ENCODE measurements around the gene TTC39A. TPM values are rescaled to one million over a fixed set of nuclear protein-coding genes. Genes with fewer than 3 reads are reported as not detected.

TTC39A gene
- total and polyA plus RNA-seq, 2 donors: 1.1 to 2.8 TPM

DNA sequence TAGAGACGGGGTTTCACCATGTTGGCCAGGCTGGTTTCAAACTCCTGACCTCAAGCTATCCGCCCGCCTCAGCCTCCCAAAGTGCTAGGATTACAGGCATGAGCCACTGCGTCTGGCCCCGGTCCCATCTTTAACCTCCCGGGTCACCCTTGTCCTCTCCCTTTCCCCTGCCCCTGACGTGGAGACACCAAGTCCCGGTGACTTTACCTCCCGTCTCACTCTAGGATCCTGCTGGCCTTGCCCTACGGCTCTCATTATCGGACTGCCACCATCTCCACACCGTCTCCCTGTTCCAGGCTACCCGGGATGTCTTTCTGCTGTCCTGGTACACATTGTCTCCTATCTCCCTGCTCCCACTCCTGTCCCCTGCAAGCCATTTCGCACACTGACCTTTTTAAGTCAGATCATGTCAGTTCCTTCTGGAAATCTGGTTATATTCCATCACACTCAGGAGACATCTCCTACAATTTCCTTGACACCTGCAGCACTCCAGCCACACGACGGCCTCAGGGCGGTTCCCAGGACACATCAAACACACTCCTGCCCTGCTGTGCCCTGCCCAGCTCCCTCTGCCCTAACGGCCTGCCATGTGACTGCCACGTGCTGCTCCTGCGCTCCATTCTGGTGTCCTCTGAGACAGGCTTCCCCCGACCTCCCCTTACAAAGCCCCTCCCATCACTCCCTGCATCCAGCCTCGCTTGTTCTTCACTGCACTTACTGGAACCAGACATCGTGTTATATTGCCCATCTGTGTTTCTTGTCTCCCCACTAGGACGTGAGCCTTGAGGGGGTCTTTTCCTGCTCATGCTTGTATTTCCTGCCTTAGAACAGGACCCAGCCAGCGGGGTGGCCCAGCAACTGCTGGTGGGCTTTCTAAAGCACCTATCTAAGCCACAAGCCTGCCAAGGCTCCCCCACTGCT is 32.7 kb downstream of the TTC39A start:
- no peak for DNase-seq (ENCODE audit: low read depth in 6 of 9, low spot score in 9 of 9)
- H3K4me3 ChIP-seq (ENCODE audit: low read length in 2 of 2): no peak overlapping the region

DNA sequence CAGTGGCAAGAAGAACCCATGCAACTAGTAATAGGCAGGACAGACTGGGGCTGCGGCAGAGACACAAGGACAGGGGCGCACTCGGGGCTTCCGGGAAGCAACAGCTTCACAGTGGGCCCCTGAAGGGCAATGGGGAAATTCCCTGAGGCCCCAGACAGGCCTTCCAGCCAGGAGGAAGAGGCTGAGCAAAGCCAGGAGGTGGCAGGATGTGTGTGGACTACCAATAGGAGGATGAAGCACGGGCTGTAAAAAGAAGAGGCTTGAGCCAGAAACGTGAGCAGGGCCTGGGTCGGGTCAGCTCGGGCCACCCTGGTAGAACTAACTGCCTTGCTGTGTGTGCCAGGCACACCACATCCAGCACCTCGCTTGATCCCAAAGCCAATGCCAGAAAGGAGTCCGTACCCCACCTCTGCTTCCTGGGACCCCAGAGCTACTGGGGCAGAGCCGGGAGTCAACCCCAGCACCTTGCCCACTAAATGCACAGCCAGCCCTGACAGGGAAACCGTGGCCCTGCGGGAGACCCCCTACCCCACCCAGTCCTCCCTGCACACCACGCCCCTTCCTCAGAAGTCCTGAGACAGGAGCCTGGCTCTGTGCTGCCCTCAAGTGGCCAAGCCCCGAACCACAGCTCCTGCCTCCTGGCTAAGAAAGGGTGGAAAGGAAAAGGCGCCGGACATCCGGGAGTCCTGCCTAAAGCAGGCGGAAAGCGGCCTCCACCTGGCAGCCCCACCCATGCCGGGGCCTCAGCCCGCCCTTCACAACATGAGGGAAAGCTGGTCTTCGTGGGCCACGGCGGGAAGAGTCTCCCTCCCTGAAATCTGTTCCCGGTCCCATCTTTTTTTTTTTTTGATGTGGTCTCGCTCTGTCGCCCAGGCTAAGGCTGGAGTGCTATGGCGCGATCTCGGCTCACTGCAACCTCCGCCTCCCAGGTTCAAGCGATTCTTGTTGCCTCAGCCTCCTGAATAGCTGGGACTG is 33.7 kb downstream of the TTC39A start:
- Histone ChIP-seq H3K4me3 (ENCODE audit: low read length in 2 of 2) (peak overlapping the region; percentile 18 to 22), H3K27ac (ENCODE audit: low read depth in 1 of 2, low read length in 1 of 2) (no peak overlapping the region), H3K36me3 (ENCODE audit: control insufficient read depth in 2 of 2, insufficient read depth in 2 of 2, low read length in 1 of 2) (no peaks in the 10 kb centered on the region), H3K4me1 (ENCODE audit: control insufficient read depth in 2 of 2, insufficient read depth in 2 of 2, low read length in 2 of 2) (peaks cover 0 to 15% of the 10 kb centered on the region in 2 donors), H3K9me3 (ENCODE audit: control insufficient read depth in 2 of 2, insufficient read depth in 1 of 2, low read length in 1 of 2) (peaks cover 0 to 8% of the 10 kb centered on the region in 2 donors), H3K27me3 (ENCODE audit: control insufficient read depth in 2 of 2, insufficient read depth in 1 of 2, low read length in 1 of 2) (no peaks in the 10 kb centered on the region)
- DNase-seq (ENCODE audit: low read depth in 6 of 9, low spot score in 9 of 9): peak; percentile 33 to 77 (median 54)
- 28% methylated on average over 33 of the region's 33 CpGs for WGBS

More for the DNA sequence above, 32.7 kb downstream of the TTC39A start:
- Histone ChIP-seq H3K9me3 (ENCODE audit: control insufficient read depth in 2 of 2, insufficient read depth in 1 of 2, low read length in 1 of 2) (peaks cover 0 to 8% of the 10 kb centered on the region in 2 donors), H3K36me3 (ENCODE audit: control insufficient read depth in 2 of 2, insufficient read depth in 2 of 2, low read length in 1 of 2) (no peaks in the 10 kb centered on the region), H3K27me3 (ENCODE audit: control insufficient read depth in 2 of 2, insufficient read depth in 1 of 2, low read length in 1 of 2) (no peaks in the 10 kb centered on the region), H3K4me1 (ENCODE audit: control insufficient read depth in 2 of 2, insufficient read depth in 2 of 2, low read length in 2 of 2) (peaks cover 0 to 15% of the 10 kb centered on the region in 2 donors), H3K27ac (ENCODE audit: low read depth in 1 of 2, low read length in 1 of 2) (no peak overlapping the region)
- 92% methylated on average over 25 of the region's 25 CpGs for WGBS

DNA sequence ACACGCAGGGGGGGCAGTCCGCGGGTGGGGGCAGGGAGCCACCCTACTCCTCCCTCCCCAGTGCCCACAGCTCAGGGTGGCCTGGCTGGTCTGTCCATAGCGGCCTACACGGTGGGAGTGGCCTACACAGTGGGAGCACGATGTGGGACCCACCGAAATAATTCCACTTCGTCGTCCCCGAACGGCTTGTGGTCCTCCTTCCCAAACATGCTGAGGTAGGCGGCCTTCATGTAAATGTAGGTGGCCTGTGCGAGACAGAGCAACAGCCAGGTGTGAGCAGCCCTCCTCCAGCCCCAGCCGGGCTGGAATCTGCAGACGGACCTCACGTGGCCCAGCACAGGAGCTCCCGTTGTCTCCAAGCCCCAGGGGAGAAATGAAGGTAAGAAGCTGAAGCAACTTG is 34.4 kb downstream of the TTC39A start:
- Histone ChIP-seq H3K27me3 (ENCODE audit: control insufficient read depth in 2 of 2, insufficient read depth in 1 of 2, low read length in 1 of 2) (no peaks in the 10 kb centered on the region), H3K27ac (ENCODE audit: low read depth in 1 of 2, low read length in 1 of 2) (no peak overlapping the region), H3K9me3 (ENCODE audit: control insufficient read depth in 2 of 2, insufficient read depth in 1 of 2, low read length in 1 of 2) (peaks cover 0 to 8% of the 10 kb centered on the region in 2 donors), H3K4me3 (ENCODE audit: low read length in 2 of 2) (no peak overlapping the region), H3K36me3 (ENCODE audit: control insufficient read depth in 2 of 2, insufficient read depth in 2 of 2, low read length in 1 of 2) (no peaks in the 10 kb centered on the region), H3K4me1 (ENCODE audit: control insufficient read depth in 2 of 2, insufficient read depth in 2 of 2, low read length in 2 of 2) (peaks cover 0 to 15% of the 10 kb centered on the region in 2 donors)
- WGBS: 96% methylated on average over 17 of the region's 17 CpGs
- no peak for DNase-seq (ENCODE audit: low read depth in 6 of 9, low spot score in 9 of 9)

DNA sequence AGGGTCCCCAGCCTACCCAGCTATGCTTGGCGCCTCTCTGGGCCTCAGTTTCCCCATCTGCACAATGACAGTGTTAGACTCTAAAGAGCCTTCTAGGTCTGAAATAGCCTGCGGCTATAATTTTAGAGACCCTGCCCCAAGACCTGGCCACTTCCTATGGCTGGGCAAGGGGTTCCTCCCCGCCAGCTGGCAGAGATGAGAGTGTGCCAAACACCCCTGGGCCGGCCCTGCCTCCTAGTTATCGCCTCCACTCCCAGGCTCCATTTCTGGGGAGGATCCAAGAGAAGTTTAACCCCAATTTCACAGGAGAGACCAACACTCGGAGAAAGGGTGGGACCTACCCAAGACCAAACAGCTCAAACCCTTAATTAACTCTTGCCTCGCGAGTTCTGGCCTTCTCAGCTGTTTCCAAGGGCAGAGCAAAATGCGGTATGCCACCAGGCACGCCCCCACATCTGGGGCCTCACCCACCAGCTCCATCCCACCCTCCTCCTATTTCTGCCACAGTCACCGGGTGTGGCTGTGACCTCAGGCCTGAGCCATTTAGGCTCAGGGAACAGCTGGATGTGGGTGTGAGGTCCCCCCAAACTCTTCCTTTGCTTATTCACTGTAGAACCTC is 35.7 kb downstream of the TTC39A start:
- Histone ChIP-seq H3K27me3 (ENCODE audit: control insufficient read depth in 2 of 2, insufficient read depth in 1 of 2, low read length in 1 of 2) (no peaks in the 10 kb centered on the region), H3K27ac (ENCODE audit: low read depth in 1 of 2, low read length in 1 of 2) (no peak overlapping the region), H3K9me3 (ENCODE audit: control insufficient read depth in 2 of 2, insufficient read depth in 1 of 2, low read length in 1 of 2) (peaks cover 0 to 8% of the 10 kb centered on the region in 2 donors), H3K4me1 (ENCODE audit: control insufficient read depth in 2 of 2, insufficient read depth in 2 of 2, low read length in 2 of 2) (peaks cover 0 to 15% of the 10 kb centered on the region in 2 donors), H3K36me3 (ENCODE audit: control insufficient read depth in 2 of 2, insufficient read depth in 2 of 2, low read length in 1 of 2) (no peaks in the 10 kb centered on the region), H3K4me3 (ENCODE audit: low read length in 2 of 2) (no peak overlapping the region)
- DNase-seq (ENCODE audit: low read depth in 6 of 9, low spot score in 9 of 9): no peak
- 53% methylated on average over 11 of the region's 11 CpGs for WGBS

DNA sequence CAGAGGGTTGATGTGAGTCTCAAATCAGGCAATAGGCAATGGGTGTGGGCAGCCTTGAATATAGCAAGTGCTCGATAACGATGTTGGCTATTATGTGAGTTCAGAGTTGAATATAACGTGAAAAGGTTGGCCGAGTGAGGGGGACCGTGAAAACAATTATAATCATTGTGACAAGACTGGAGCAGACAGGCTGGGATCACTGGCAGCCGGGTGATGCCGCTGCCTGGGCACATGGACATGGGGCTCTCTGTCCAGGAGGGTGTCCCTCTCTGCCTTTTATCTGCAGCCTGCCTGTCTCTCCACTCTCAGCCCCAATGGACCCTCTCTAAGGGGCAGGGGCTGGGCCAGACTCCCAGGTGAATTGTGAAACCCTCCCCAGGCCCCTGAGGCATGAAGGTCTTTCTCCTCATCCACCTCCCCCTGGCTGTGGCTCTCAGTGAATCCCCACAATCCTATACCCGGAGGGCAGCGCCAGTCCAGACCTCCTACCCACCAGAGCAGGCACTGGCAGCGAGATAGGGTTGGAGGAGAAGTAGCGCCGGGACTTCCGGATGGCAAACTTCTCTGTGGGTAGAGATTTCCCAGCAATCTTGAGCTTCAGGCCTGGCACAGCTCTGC is 36.4 kb downstream of the TTC39A start:
- Histone ChIP-seq H3K9me3 (ENCODE audit: control insufficient read depth in 2 of 2, insufficient read depth in 1 of 2, low read length in 1 of 2) (peaks cover 0 to 4% of the 10 kb centered on the region in 2 donors), H3K4me3 (ENCODE audit: low read length in 2 of 2) (no peak overlapping the region), H3K27me3 (ENCODE audit: control insufficient read depth in 2 of 2, insufficient read depth in 1 of 2, low read length in 1 of 2) (no peaks in the 10 kb centered on the region), H3K36me3 (ENCODE audit: control insufficient read depth in 2 of 2, insufficient read depth in 2 of 2, low read length in 1 of 2) (no peaks in the 10 kb centered on the region), H3K27ac (ENCODE audit: low read depth in 1 of 2, low read length in 1 of 2) (no peak overlapping the region), H3K4me1 (ENCODE audit: control insufficient read depth in 2 of 2, insufficient read depth in 2 of 2, low read length in 2 of 2) (peaks cover 0 to 15% of the 10 kb centered on the region in 2 donors)
- no peak for DNase-seq (ENCODE audit: low read depth in 6 of 9, low spot score in 9 of 9)
- WGBS: 97% methylated on average over 13 of the region's 13 CpGs

DNA sequence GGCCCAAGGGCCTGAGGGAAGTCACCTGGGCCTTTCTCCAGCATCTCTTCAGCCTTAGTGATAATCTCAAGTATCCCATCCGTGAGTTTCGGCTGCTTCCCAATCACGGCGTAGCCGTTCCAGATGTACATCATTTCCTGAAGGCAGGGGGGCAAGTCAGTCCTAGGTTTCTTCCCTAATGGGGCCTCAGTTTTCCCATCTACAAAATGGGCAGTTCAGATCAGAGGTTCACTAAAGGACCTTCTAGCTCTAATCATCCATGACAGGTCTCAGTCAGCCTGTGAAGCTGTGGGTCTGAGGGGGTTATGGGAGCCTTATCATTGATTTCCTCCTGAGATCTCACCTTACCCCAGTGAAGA is 39.9 kb downstream of the TTC39A start:
- no peaks in the 10 kb centered on the region for H3K27me3 ChIP-seq (ENCODE audit: control insufficient read depth in 2 of 2, insufficient read depth in 1 of 2, low read length in 1 of 2)
- DNase-seq (ENCODE audit: low read depth in 6 of 9, low spot score in 9 of 9): no peak
- peaks cover 0 to 5% of the 10 kb centered on the region in 2 donors for H3K4me1 ChIP-seq (ENCODE audit: control insufficient read depth in 2 of 2, insufficient read depth in 2 of 2, low read length in 2 of 2)
- no peak overlapping the region for H3K4me3 ChIP-seq (ENCODE audit: low read length in 2 of 2)
- no peaks in the 10 kb centered on the region for H3K9me3 ChIP-seq (ENCODE audit: control insufficient read depth in 2 of 2, insufficient read depth in 1 of 2, low read length in 1 of 2)
- no peak overlapping the region for H3K27ac ChIP-seq (ENCODE audit: low read depth in 1 of 2, low read length in 1 of 2)
- H3K36me3 ChIP-seq (ENCODE audit: control insufficient read depth in 2 of 2, insufficient read depth in 2 of 2, low read length in 1 of 2): no peaks in the 10 kb centered on the region
- WGBS: 96% methylated on average over 5 of the region's 5 CpGs

DNA sequence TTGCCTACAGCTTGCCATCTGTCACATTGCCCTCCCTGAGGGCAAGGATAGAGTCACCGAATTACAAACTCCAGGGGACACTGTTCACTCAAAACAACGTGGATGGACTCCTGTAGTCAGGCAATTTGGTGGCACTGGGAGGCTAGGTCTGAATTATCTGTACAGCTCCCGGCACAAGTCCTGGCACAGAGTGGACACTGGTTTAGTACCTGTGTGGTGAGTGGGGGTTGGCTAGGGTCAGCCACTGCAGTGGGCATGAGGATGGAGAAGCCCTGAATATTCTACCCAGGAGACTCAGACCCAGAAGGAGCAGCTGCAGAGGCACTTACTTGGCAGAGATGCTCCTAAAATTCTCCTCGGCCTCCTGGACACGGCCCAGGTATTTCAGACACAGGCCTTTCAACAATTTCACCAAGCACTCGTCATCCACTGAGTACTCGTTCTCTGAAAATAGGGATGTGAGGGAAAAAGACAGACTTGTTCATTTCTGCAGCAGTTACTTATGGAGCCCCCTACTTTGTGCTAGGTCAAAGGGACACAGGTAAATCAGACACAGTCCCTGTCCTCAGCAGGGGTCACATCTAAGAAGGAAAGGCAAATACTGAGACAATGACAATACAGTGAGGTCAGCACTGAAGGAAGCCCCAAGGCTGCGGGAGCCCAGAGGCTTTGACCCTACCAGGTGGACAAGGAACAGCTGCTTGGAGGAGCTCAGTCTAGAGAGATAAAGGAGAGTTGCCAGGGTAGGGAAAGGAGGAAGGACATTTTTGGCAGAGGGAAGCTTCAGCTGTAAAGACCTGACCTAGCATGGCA is 40.5 kb downstream of the TTC39A start:
- DNase-seq (ENCODE audit: low read depth in 6 of 9, low spot score in 9 of 9): no peak
- Histone ChIP-seq H3K27ac (ENCODE audit: low read depth in 1 of 2, low read length in 1 of 2) (no peak overlapping the region), H3K27me3 (ENCODE audit: control insufficient read depth in 2 of 2, insufficient read depth in 1 of 2, low read length in 1 of 2) (no peaks in the 10 kb centered on the region), H3K36me3 (ENCODE audit: control insufficient read depth in 2 of 2, insufficient read depth in 2 of 2, low read length in 1 of 2) (no peaks in the 10 kb centered on the region), H3K4me1 (ENCODE audit: control insufficient read depth in 2 of 2, insufficient read depth in 2 of 2, low read length in 2 of 2) (peaks cover 0 to 4% of the 10 kb centered on the region in 2 donors), H3K9me3 (ENCODE audit: control insufficient read depth in 2 of 2, insufficient read depth in 1 of 2, low read length in 1 of 2) (no peaks in the 10 kb centered on the region), H3K4me3 (ENCODE audit: low read length in 2 of 2) (no peak overlapping the region)
- 97% methylated on average over 8 of the region's 8 CpGs for WGBS

DNA sequence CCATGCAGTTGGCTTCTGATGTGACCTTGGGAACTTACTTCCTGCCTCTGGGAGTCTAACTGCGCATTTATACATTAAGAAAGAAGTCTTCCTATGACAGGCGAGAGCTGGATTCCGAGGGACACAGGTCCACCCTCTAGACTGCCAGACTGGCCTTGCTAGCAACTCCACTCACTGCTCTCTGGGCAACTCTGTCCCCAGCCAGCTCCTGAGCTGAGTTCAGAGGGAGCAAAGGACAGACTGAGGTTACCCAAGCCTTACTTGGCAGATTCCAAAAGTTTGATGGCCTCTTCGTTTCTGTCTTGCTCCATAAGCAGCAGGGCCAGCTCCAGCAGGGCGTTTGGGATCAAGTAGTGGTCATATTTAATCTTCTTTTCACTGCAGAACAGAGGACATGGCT is 41.8 kb downstream of the TTC39A start:
- H3K4me3 ChIP-seq (ENCODE audit: low read length in 2 of 2): no peak overlapping the region
- H3K4me1 ChIP-seq (ENCODE audit: control insufficient read depth in 2 of 2, insufficient read depth in 2 of 2, low read length in 2 of 2): no peaks in the 10 kb centered on the region
- H3K27ac ChIP-seq (ENCODE audit: low read depth in 1 of 2, low read length in 1 of 2): no peak overlapping the region
- DNase-seq (ENCODE audit: low read depth in 6 of 9, low spot score in 9 of 9): no peak
- 94% methylated on average over 5 of the region's 5 CpGs for WGBS
- no peaks in the 10 kb centered on the region for H3K36me3 ChIP-seq (ENCODE audit: control insufficient read depth in 2 of 2, insufficient read depth in 2 of 2, low read length in 1 of 2)
- H3K9me3 ChIP-seq (ENCODE audit: control insufficient read depth in 2 of 2, insufficient read depth in 1 of 2, low read length in 1 of 2): no peaks in the 10 kb centered on the region
- no peaks in the 10 kb centered on the region for H3K27me3 ChIP-seq (ENCODE audit: control insufficient read depth in 2 of 2, insufficient read depth in 1 of 2, low read length in 1 of 2)

All from thymus (tissue), 11 donors.